HCT116 (cell line): ENCODE measurements around the gene GAREM2.

ENCODE experiments used
- EZH2 ChIP-seq: fragments of 200-600 bp; sonication (generic); IDR thresholded peaks from 2 replicates; pipeline ENCODE4 v1.6.1; 2017; ENCODE audit warnings: antibody characterized with exemption, mixed run types
- EZH2phosphoT487 ChIP-seq: fragments of 200-600 bp; IDR thresholded peaks from 2 replicates; pipeline ENCODE4 v1.6.1; 2018; ENCODE audit warnings: antibody characterized with exemption, borderline replicate concordance
- POLR2A ChIP-seq: IDR thresholded peaks from 2 replicates; pipeline ENCODE4 v1.7.0; 2011; ENCODE audit warnings: borderline replicate concordance; ENCODE audit not compliant: insufficient read depth, insufficient read length; ENCODE audit errors: extremely low read depth
- POLR2AphosphoS5 ChIP-seq: IDR thresholded peaks from 2 replicates; pipeline ENCODE4 v1.6.1; 2011; ENCODE audit warnings: mild to moderate bottlenecking, low read depth, low read length, moderate library complexity
- RAD21 ChIP-seq: IDR thresholded peaks from 2 replicates; pipeline ENCODE4 v1.6.1; 2012; ENCODE audit warnings: low read depth, mild to moderate bottlenecking
- SRF ChIP-seq: IDR thresholded peaks from 2 replicates; pipeline ENCODE4 v1.6.1; 2012; ENCODE audit warnings: low read depth
- TCF7L2 ChIP-seq: IDR thresholded peaks from 2 replicates; pipeline ENCODE4 v1.7.0; 2011; ENCODE audit warnings: borderline replicate concordance, inconsistent platforms; ENCODE audit not compliant: insufficient read depth, insufficient read length; ENCODE audit errors: extremely low read depth
- ZFX ChIP-seq: fragments of 450-650 bp; IDR thresholded peaks from 2 replicates; pipeline ENCODE4 v1.6.1; 2017
- ZNF274 ChIP-seq: fragments of 200-500 bp; sonication (Bioruptor generic); IDR thresholded peaks from 2 replicates; pipeline ENCODE4 v1.6.1; 2014; ENCODE audit warnings: mild to moderate bottlenecking, low read depth, low read length, inconsistent platforms
- TF ChIP-seq, protein P1 (sequence below), 3 experiments: fragments of 200-600 bp in 1 of 3; sonication (generic) in 1 of 3; IDR thresholded peaks in 2 of 3; conservative IDR thresholded peaks in 1 of 3; 2 replicates each; pipeline ENCODE4 v1.5.1; 2012 to 2017; ENCODE audit warnings: low read depth in 2 of 3, low read length in 2 of 3, antibody characterized with exemption in 1 of 3, borderline replicate concordance in 1 of 3, control low read depth in 1 of 3, mild to moderate bottlenecking in 1 of 3, mixed read lengths in 1 of 3, mixed run types in 1 of 3, moderate library complexity in 1 of 3; ENCODE audit not compliant: insufficient read depth in 1 of 3
- TF ChIP-seq, protein P2 (sequence below): IDR thresholded peaks from 2 replicates; pipeline ENCODE4 v1.6.1; 2011; ENCODE audit warnings: mild to moderate bottlenecking, low read length, moderate library complexity; ENCODE audit not compliant: insufficient replicate concordance; ENCODE audit errors: extremely low read depth
- TF ChIP-seq, protein P3 (sequence below): IDR thresholded peaks from 2 replicates; pipeline ENCODE4 v1.6.1; 2012
- TF ChIP-seq, protein P4 (sequence below): IDR thresholded peaks from 2 replicates; pipeline ENCODE4 v1.6.1; 2012; ENCODE audit warnings: low read depth

DNA sequence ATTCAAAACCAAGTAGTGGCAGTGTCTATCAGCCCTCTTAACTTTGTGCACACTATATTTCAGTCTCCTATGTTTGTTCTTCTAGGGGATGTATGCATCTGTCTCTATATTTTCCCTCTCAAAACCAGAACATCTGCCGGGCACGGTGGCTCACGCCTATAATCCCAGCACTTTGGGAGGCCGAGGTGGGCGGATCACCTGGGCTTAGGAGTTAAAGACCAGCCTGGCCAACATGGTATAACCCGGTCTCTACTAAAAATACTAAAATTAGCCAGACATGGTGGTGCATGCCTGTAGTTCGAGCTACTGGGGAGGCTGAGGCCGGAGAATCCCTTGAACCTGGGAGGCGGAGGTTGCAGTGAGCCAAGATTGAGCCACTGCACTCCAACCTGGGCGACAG, 9.9 kb upstream of the GAREM2 start:
- TF ChIP-seq SRF (no peak), EZH2 (no peak), ZFX (no peak), RAD21 (no peak), ZNF274 (no peak), POLR2A (no peak), TCF7L2 (no peak), EZH2phosphoT487 (no peak), POLR2AphosphoS5 (no peak)
- TF ChIP-seq, protein P1, sequence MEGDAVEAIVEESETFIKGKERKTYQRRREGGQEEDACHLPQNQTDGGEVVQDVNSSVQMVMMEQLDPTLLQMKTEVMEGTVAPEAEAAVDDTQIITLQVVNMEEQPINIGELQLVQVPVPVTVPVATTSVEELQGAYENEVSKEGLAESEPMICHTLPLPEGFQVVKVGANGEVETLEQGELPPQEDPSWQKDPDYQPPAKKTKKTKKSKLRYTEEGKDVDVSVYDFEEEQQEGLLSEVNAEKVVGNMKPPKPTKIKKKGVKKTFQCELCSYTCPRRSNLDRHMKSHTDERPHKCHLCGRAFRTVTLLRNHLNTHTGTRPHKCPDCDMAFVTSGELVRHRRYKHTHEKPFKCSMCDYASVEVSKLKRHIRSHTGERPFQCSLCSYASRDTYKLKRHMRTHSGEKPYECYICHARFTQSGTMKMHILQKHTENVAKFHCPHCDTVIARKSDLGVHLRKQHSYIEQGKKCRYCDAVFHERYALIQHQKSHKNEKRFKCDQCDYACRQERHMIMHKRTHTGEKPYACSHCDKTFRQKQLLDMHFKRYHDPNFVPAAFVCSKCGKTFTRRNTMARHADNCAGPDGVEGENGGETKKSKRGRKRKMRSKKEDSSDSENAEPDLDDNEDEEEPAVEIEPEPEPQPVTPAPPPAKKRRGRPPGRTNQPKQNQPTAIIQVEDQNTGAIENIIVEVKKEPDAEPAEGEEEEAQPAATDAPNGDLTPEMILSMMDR (IDR thresholded peaks at IDR 0.05 in 2 of 3, conservative IDR thresholded peaks at IDR 0.05 in 1 of 3; ENCODE audit: borderline replicate concordance in 1 of 3, insufficient read depth in 1 of 3, low read depth in 2 of 3, low read length in 2 of 3): no peak
- TF ChIP-seq, protein P2, sequence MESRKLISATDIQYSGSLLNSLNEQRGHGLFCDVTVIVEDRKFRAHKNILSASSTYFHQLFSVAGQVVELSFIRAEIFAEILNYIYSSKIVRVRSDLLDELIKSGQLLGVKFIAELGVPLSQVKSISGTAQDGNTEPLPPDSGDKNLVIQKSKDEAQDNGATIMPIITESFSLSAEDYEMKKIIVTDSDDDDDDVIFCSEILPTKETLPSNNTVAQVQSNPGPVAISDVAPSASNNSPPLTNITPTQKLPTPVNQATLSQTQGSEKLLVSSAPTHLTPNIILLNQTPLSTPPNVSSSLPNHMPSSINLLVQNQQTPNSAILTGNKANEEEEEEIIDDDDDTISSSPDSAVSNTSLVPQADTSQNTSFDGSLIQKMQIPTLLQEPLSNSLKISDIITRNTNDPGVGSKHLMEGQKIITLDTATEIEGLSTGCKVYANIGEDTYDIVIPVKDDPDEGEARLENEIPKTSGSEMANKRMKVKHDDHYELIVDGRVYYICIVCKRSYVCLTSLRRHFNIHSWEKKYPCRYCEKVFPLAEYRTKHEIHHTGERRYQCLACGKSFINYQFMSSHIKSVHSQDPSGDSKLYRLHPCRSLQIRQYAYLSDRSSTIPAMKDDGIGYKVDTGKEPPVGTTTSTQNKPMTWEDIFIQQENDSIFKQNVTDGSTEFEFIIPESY: no peak
- TF ChIP-seq, protein P3, sequence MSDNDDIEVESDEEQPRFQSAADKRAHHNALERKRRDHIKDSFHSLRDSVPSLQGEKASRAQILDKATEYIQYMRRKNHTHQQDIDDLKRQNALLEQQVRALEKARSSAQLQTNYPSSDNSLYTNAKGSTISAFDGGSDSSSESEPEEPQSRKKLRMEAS: no peak
- TF ChIP-seq, protein P4, sequence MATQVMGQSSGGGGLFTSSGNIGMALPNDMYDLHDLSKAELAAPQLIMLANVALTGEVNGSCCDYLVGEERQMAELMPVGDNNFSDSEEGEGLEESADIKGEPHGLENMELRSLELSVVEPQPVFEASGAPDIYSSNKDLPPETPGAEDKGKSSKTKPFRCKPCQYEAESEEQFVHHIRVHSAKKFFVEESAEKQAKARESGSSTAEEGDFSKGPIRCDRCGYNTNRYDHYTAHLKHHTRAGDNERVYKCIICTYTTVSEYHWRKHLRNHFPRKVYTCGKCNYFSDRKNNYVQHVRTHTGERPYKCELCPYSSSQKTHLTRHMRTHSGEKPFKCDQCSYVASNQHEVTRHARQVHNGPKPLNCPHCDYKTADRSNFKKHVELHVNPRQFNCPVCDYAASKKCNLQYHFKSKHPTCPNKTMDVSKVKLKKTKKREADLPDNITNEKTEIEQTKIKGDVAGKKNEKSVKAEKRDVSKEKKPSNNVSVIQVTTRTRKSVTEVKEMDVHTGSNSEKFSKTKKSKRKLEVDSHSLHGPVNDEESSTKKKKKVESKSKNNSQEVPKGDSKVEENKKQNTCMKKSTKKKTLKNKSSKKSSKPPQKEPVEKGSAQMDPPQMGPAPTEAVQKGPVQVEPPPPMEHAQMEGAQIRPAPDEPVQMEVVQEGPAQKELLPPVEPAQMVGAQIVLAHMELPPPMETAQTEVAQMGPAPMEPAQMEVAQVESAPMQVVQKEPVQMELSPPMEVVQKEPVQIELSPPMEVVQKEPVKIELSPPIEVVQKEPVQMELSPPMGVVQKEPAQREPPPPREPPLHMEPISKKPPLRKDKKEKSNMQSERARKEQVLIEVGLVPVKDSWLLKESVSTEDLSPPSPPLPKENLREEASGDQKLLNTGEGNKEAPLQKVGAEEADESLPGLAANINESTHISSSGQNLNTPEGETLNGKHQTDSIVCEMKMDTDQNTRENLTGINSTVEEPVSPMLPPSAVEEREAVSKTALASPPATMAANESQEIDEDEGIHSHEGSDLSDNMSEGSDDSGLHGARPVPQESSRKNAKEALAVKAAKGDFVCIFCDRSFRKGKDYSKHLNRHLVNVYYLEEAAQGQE: no peak
